K562 (cell line): Measurements from ENCODE around the gene RPL3. TPM values are rescaled to one million over a fixed set of nuclear protein-coding genes. Genes with fewer than 3 reads are reported as not detected.

Source experiments
- BDP1 ChIP-seq: IDR thresholded peaks from 3 replicates; pipeline ENCODE4 v1.6.1; 2011; ENCODE audit not compliant: insufficient read length, insufficient read depth
- FOS ChIP-seq: IDR thresholded peaks from 3 replicates; pipeline ENCODE4 v1.6.1; 2011; ENCODE audit not compliant: insufficient read length; ENCODE audit errors: extremely low read depth
- KLF13 ChIP-seq: fragments of 450-650 bp; IDR thresholded peaks from 2 replicates; pipeline ENCODE4 v1.6.1; 2016; ENCODE audit warnings: missing genetic modification characterization, low read depth, mild to moderate bottlenecking, missing compliant biosample characterization, moderate library complexity, borderline replicate concordance
- NFRKB ChIP-seq: fragments of 450-650 bp; IDR thresholded peaks from 2 replicates; pipeline ENCODE4 v1.6.1; 2016; ENCODE audit warnings: low read depth
- NR2C2 ChIP-seq, 2 experiments: fragments of 200-800 bp in 1 of 2; sonication (Bioruptor generic) in 1 of 2; sonication (generic) in 1 of 2; formaldehyde crosslinking in 1 of 2; IDR thresholded peaks; 2 replicates each; pipeline versions ENCODE4 v1.6.1 to v1.8.0; 2016 to 2022; ENCODE audit warnings: mild to moderate bottlenecking in 1 of 2, missing compliant biosample characterization in 1 of 2, missing genetic modification characterization in 1 of 2, missing genetic modification reagents in 1 of 2
- ZC3H8 ChIP-seq: fragments of 450-650 bp; IDR thresholded peaks from 2 replicates; pipeline ENCODE4 v1.6.1; 2017
- ZNF24 ChIP-seq: fragments of 450-650 bp; IDR thresholded peaks from 2 replicates; pipeline ENCODE4 v1.6.1; 2016
- polyA plus RNA-seq, 8 experiments: library from polyadenylated mRNA; depleted of rRNA in 4 of 8; stranded (reverse) in 5 of 8; unstranded in 3 of 8; fragments of >200 nt; fragmentation: Nextera tagmentation in 2 of 8; fragmentation: Illumina TruSeq in 1 of 8; extraction: Ambion mirVana in 2 of 8; extraction: Trizol in 1 of 8; gene quantifications; 2 replicates each; pipeline versions ENCODE4 v1.2.1 to v1.2.3, GENCODE V29; 2011 to 2014; ENCODE audit warnings: inconsistent platforms in 1 of 8, missing spikeins in 1 of 8
- total RNA-seq, 7 experiments: library from RNA; depleted of rRNA in 6 of 7; stranded (reverse); fragments of >200 nt in 6 of 7; fragmentation: Illumina TruSeq in 2 of 7; extraction: Trizol in 2 of 7; gene quantifications; 2 replicates each; pipeline versions ENCODE4 v1.2.1 to v1.2.3, GENCODE V29; 2011 to 2021; ENCODE audit warnings: low replicate concordance in 1 of 7
- TF ChIP-seq, protein P1 (sequence below), 3 experiments: fragments of 200-800 bp in 1 of 3; fragments of 250-450 bp in 1 of 3; fragments of 450-650 bp in 1 of 3; sonication (Bioruptor Pico) in 1 of 3; sonication (Bioruptor generic) in 1 of 3; formaldehyde crosslinking in 1 of 3; IDR thresholded peaks; 2 replicates each; pipeline versions ENCODE4 v1.6.1 to v1.8.0; 2016 to 2022; ENCODE audit warnings: mild to moderate bottlenecking in 2 of 3, missing genetic modification characterization in 2 of 3, missing compliant biosample characterization in 1 of 3, moderate library complexity in 1 of 3
- TF ChIP-seq, protein P2 (sequence below): fragments of 450-650 bp; IDR thresholded peaks from 2 replicates; pipeline ENCODE4 v1.6.1; 2016; ENCODE audit warnings: antibody characterized with exemption
- TF ChIP-seq, protein P3 (sequence below), 2 experiments: fragments of 450-650 bp in 1 of 2; sonication (generic) in 1 of 2; formaldehyde crosslinking in 1 of 2; IDR thresholded peaks in 1 of 2; conservative IDR thresholded peaks in 1 of 2; 2 replicates each; pipeline versions ENCODE4 v1.6.1 to v1.8.1; 2016 to 2023; ENCODE audit warnings: mild to moderate bottlenecking in 2 of 2, moderate library complexity in 2 of 2, inconsistent platforms in 1 of 2, missing genetic modification reagents in 1 of 2
- TF ChIP-seq, protein P4 (sequence below), 2 experiments: fragments of 150-350 bp in 1 of 2; IDR thresholded peaks; 2 replicates each; pipeline ENCODE4 v1.6.1; 2012 to 2016; ENCODE audit warnings: low read depth in 2 of 2, low read length in 2 of 2, mild to moderate bottlenecking in 1 of 2, moderate library complexity in 1 of 2

The RPL3 gene
- total and polyA plus RNA-seq, 9 of the 15 experiments (the other 6 are each of a cell fraction or from before 2014, with no cell fraction given), result 1,624 to 4,066 (median 2,565) TPM

DNA sequence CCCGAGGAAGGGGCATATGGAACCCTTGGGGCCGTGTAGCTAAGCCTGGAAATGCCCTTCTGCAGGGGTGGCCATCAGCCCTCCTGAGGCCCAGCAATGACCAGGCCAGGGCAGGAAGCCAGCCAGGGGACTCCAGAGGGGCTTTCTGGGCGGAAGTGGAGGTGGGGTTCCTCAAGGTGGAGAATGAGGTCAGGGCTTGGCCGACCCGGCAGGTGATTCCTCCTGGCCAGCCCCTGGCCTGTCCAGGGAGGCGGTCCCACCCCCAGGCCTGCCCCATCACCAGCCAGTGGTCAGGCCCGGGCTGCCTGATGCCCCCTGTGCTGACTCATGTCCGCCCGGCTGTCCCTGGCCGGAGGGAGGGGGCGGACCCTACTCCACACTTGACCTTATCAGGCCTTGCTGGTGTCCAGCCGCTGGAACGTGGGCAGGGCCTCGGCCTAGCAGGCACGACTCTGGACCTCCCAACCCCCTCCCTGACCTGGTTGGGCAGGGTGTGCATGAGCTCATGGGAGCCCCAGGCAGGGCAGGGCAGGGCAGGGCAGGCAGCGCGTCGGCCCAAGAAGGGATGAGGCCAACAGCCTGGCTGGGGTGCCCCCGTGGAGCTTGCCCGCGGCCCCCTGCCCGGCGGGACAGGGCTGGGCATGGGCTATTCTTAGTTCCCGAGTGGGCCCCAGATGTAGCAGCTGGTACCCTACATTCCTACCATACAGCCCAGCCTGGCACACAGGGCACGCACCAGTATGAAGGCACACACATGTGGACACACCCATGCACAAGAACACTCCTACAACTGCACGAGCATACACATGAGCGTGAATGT is 35.9 kb downstream of the RPL3 start (continued):
- TF ChIP-seq, protein P1, sequence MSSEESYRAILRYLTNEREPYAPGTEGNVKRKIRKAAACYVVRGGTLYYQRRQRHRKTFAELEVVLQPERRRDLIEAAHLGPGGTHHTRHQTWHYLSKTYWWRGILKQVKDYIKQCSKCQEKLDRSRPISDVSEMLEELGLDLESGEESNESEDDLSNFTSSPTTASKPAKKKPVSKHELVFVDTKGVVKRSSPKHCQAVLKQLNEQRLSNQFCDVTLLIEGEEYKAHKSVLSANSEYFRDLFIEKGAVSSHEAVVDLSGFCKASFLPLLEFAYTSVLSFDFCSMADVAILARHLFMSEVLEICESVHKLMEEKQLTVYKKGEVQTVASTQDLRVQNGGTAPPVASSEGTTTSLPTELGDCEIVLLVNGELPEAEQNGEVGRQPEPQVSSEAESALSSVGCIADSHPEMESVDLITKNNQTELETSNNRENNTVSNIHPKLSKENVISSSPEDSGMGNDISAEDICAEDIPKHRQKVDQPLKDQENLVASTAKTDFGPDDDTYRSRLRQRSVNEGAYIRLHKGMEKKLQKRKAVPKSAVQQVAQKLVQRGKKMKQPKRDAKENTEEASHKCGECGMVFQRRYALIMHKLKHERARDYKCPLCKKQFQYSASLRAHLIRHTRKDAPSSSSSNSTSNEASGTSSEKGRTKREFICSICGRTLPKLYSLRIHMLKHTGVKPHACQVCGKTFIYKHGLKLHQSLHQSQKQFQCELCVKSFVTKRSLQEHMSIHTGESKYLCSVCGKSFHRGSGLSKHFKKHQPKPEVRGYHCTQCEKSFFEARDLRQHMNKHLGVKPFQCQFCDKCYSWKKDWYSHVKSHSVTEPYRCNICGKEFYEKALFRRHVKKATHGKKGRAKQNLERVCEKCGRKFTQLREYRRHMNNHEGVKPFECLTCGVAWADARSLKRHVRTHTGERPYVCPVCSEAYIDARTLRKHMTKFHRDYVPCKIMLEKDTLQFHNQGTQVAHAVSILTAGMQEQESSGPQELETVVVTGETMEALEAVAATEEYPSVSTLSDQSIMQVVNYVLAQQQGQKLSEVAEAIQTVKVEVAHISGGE (CRISPR knock-in tag; IDR thresholded peaks at IDR 0.05), result peak in 1 of 3 experiments; percentile 63; a peak in 2 of 6 replicates
- TF ChIP-seq KLF13 (tag) (peak; percentile 59; the same call in 1 of the 2 replicates), ZC3H8 (no peak), ZNF24 (no peak), NR2C2 (CRISPR knock-in tag; IDR thresholded peaks at IDR 0.05) (no peak; the same call in 1 of the 2 replicates), NR2C2 (tag; IDR thresholded peaks at IDR 0.05) (peak; percentile 88), FOS (peak; percentile 19), BDP1 (no peak), NFRKB (peak; percentile 82; the same call in 1 of the 2 replicates)
- TF ChIP-seq, protein P2, sequence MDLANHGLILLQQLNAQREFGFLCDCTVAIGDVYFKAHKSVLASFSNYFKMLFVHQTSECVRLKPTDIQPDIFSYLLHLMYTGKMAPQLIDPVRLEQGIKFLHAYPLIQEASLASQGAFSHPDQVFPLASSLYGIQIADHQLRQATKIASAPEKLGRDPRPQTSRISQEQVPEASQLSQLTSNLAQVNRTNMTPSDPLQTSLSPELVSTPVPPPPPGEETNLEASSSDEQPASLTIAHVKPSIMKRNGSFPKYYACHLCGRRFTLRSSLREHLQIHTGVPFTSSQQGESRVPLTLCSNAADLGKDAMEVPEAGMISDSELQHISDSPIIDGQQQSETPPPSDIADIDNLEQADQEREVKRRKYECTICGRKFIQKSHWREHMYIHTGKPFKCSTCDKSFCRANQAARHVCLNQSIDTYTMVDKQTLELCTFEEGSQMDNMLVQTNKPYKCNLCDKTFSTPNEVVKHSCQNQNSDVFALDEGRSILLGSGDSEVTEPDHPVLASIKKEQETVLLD, result peak; percentile 77; the same call in 1 of the 2 replicates
- TF ChIP-seq, protein P3, sequence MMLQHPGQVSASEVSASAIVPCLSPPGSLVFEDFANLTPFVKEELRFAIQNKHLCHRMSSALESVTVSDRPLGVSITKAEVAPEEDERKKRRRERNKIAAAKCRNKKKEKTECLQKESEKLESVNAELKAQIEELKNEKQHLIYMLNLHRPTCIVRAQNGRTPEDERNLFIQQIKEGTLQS (IDR thresholded peaks at IDR 0.05), result peak; percentile 88
- TF ChIP-seq, protein P3 (CRISPR knock-in tag; conservative IDR thresholded peaks at IDR 0.05), result no peak
- TF ChIP-seq, protein P4, sequence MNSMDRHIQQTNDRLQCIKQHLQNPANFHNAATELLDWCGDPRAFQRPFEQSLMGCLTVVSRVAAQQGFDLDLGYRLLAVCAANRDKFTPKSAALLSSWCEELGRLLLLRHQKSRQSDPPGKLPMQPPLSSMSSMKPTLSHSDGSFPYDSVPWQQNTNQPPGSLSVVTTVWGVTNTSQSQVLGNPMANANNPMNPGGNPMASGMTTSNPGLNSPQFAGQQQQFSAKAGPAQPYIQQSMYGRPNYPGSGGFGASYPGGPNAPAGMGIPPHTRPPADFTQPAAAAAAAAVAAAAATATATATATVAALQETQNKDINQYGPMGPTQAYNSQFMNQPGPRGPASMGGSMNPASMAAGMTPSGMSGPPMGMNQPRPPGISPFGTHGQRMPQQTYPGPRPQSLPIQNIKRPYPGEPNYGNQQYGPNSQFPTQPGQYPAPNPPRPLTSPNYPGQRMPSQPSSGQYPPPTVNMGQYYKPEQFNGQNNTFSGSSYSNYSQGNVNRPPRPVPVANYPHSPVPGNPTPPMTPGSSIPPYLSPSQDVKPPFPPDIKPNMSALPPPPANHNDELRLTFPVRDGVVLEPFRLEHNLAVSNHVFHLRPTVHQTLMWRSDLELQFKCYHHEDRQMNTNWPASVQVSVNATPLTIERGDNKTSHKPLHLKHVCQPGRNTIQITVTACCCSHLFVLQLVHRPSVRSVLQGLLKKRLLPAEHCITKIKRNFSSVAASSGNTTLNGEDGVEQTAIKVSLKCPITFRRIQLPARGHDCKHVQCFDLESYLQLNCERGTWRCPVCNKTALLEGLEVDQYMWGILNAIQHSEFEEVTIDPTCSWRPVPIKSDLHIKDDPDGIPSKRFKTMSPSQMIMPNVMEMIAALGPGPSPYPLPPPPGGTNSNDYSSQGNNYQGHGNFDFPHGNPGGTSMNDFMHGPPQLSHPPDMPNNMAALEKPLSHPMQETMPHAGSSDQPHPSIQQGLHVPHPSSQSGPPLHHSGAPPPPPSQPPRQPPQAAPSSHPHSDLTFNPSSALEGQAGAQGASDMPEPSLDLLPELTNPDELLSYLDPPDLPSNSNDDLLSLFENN (IDR thresholded peaks at IDR 0.05; ENCODE audit: low read depth in 2 of 2, low read length in 2 of 2), result peak in 1 of 2 experiments; percentile 69; a peak in 1 of 4 replicates
